Naive B cell (primary cell): Measurements from ENCODE around the gene MEIOB. TPM values are rescaled to one million over a fixed set of nuclear protein-coding genes. Genes with fewer than 3 reads are reported as not detected.
"Not testable (repeated sequence)": the region's sequence is repeated elsewhere in the genome, so short reads cannot be mapped to it uniquely, and the experiment has no call there.

ENCODE experiments used
- ATAC-seq, 2 donors: fragments of 150-1000 bp; cut with Tn5 transposase; 2 replicates each; pipeline ENCODE4 v1.10.0; 2021; ENCODE audit warnings: low read depth in 2 of 2, mild to moderate bottlenecking in 2 of 2, moderate library complexity in 2 of 2
- DNase-seq: peaks from one replicate; pipeline ENCODE4 v3.0.0; 2022
- H3K27ac Mint-ChIP-seq, 6 donors: one replicate each; pipeline ENCODE4 v1.8.0; 2020 to 2022; ENCODE audit warnings: mild to moderate bottlenecking in 6 of 6, mixed read lengths in 6 of 6, moderate library complexity in 5 of 6, inconsistent platforms in 2 of 6
- H3K27me3 Mint-ChIP-seq, 3 donors: one replicate each; pipeline ENCODE4 v1.8.0; 2021 to 2022; ENCODE audit warnings: mixed read lengths in 3 of 3, mild to moderate bottlenecking in 1 of 3
- H3K36me3 Mint-ChIP-seq, 2 donors: one replicate each; pipeline ENCODE4 v1.8.0; 2020 to 2022; ENCODE audit warnings: mixed read lengths in 2 of 2, inconsistent platforms in 1 of 2, mild to moderate bottlenecking in 1 of 2
- H3K4me1 Mint-ChIP-seq, 3 donors: one replicate each; pipeline ENCODE4 v1.8.0; 2020 to 2022; ENCODE audit warnings: mixed read lengths in 3 of 3, inconsistent platforms in 1 of 3, mild to moderate bottlenecking in 1 of 3, moderate library complexity in 1 of 3
- H3K4me3 Mint-ChIP-seq, 8 donors: one replicate each; pipeline ENCODE4 v1.8.0; 2020 to 2022; ENCODE audit warnings: mild to moderate bottlenecking in 8 of 8, mixed read lengths in 8 of 8, moderate library complexity in 8 of 8, inconsistent platforms in 2 of 8
- H3K9me3 Mint-ChIP-seq, 7 donors: one replicate each; pipeline ENCODE4 v1.8.0; 2020 to 2022; ENCODE audit warnings: mixed read lengths in 7 of 7, mild to moderate bottlenecking in 5 of 7, inconsistent platforms in 2 of 7, moderate library complexity in 1 of 7
- polyA plus RNA-seq, 6 donors: library from polyadenylated mRNA; unstranded; fragments of 300-500 nt; fragmentation: Illumina TruSeq; gene quantifications; one replicate each; pipeline ENCODE4 v1.2.3, GENCODE V29; 2021; ENCODE audit warnings: low read depth in 6 of 6

Gene MEIOB
- polyA plus RNA-seq, 6 donors from 2014 or later = not detected

DNA sequence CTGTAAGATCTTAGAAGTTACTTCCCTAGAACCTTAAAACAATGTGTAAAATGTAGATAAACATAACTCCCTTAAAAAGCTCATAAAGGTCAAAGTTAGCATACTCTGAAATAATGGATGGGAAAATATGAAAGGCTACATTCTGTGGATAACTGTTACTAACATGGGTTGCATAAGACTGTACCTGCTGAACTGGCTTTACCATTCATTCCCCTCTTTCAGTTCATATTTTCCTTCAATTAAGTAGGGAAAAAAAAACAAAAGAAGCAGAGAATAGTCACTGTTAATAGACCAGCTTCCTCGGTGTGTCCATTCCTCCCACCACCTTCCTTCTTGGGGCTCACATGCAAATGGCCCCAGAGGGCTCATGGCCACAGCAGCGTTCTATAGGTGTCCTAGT is 7.5 kb upstream of the MEIOB start:
- Mint-ChIP-seq H3K36me3 (no peaks in the 10 kb centered on the region), H3K9me3 (no peaks in the 10 kb centered on the region), H3K27me3 (peaks cover 20 to 28% (median 26%) of the 10 kb centered on the region in 3 donors), H3K4me1 (no peaks in the 10 kb centered on the region), H3K4me3 (no peak overlapping the region), H3K27ac (peak overlapping the region in 1 of 6 donors; percentile 74)
- ATAC-seq = no peak
- no peak for DNase-seq

DNA sequence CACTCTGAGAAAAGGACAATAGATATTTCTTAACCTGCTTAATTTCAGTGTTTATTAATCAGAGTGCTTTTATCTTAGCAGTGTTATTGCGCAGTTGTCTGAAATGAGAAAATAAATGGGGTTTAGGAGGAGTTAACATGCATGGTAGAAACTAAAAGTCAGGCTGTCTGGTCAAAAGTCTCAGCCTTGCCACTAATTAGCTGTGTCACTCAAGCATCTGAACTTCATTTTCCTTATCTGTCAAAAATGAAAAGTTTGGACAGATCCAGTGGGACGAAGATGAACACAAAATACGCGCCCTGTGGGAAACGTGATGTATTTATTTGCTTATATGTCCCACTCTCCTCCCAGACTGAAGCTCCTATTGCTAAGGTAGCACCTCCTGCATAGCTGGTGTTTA is 6.3 kb upstream of the MEIOB start:
- DNase-seq = no peak
- H3K4me3 Mint-ChIP-seq = no peak overlapping the region
- H3K4me1 Mint-ChIP-seq = no peaks in the 10 kb centered on the region
- H3K27ac Mint-ChIP-seq = no peak overlapping the region
- no peak for ATAC-seq
- H3K36me3 Mint-ChIP-seq = no peaks in the 10 kb centered on the region
- peaks cover 20 to 26% (median 21%) of the 10 kb centered on the region in 3 donors for H3K27me3 Mint-ChIP-seq
- no peaks in the 10 kb centered on the region for H3K9me3 Mint-ChIP-seq

DNA sequence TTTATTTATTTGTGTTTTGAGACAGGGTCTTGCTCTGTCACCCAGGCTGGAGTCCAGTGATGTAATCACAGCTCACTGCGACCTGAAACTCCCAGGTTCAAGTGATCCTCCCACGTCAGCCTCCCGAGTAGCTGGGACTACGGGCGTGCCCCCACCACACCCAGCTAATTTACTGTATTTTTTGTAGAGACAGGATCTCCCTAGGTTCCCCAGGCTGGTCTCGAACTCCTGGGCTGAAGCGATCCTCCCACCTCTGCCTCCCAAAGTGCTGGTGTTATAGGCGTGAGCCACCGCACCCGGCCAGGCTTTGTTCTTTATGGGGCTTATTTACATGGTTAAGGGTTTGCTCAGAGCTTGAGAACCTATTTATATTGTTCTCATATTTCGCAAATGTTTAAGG is 5.8 kb upstream of the MEIOB start:
- Mint-ChIP-seq H3K36me3 (no peaks in the 10 kb centered on the region), H3K27ac (no peak overlapping the region), H3K27me3 (peaks cover 20 to 30% (median 21%) of the 10 kb centered on the region in 3 donors)

DNA sequence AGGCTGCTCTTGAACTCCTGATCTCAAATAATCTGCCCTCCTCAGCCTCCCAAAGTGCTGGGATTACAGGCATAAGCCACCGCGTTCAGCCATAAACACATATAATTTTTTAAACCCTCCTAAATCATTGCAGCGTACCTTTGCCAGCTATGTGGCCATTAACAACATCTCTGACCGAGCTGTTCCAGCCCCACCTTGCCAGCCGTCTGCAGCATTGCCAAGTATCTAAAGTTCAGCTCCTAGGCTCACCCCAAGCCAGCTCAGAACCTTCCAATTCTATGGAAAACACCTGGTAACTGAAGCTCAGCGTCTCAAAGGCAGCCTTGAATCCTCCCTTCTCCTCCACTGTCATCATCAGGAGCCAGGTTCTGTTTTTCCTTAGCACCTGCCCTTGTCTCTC is 5.1 kb upstream of the MEIOB start:
- peak overlapping the region in 1 of 6 donors; percentile 63 for H3K27ac Mint-ChIP-seq
- DNase-seq (no peak), ATAC-seq (no peak)
- H3K36me3 Mint-ChIP-seq = peaks cover 0 to 6% of the 10 kb centered on the region in 2 donors
- peaks cover 4 to 6% (median 5%) of the 10 kb centered on the region in 3 donors for H3K4me1 Mint-ChIP-seq
- peaks cover 0 to 3% (median 2%) of the 10 kb centered on the region in 7 donors for H3K9me3 Mint-ChIP-seq
- H3K27me3 Mint-ChIP-seq = peaks cover 24 to 37% (median 27%) of the 10 kb centered on the region in 3 donors
- H3K4me3 Mint-ChIP-seq = peak overlapping the region in 1 of 8 donors; percentile 66

More for the DNA sequence above, 5.8 kb upstream of the MEIOB start:
- Mint-ChIP-seq H3K4me3 (no peak overlapping the region), H3K4me1 (no peaks in the 10 kb centered on the region), H3K9me3 (no peaks in the 10 kb centered on the region)
- no peak for ATAC-seq
- DNase-seq = no peak

DNA sequence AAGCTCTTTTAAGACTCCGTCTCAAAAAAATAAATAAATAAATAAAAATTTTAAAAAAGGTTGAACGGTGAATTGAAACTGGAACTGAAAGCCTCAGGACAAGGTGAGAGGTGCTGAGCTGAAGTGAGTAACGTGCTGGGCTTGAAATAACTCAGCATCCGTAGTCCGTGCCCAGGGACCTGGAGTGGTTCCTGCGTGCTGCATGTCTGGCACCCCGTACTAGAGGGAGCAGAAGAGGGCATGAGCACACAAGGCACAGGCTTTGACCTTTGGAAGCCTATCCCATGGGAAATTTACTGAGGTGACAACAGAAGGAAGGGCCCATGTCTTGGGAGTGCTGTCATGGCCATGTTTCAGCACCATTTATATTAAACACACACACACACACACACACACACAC is 4.5 kb upstream of the MEIOB start:
- no peak overlapping the region for H3K27ac Mint-ChIP-seq
- peaks cover 25 to 39% (median 30%) of the 10 kb centered on the region in 3 donors for H3K27me3 Mint-ChIP-seq
- ATAC-seq (no peak), DNase-seq (no peak)
- H3K4me1 Mint-ChIP-seq = peaks cover 4 to 8% (median 6%) of the 10 kb centered on the region in 3 donors
- H3K4me3 Mint-ChIP-seq = no peak overlapping the region
- peaks cover 0 to 9% of the 10 kb centered on the region in 2 donors for H3K36me3 Mint-ChIP-seq
- H3K9me3 Mint-ChIP-seq = peaks cover 0 to 3% (median 2%) of the 10 kb centered on the region in 7 donors

DNA sequence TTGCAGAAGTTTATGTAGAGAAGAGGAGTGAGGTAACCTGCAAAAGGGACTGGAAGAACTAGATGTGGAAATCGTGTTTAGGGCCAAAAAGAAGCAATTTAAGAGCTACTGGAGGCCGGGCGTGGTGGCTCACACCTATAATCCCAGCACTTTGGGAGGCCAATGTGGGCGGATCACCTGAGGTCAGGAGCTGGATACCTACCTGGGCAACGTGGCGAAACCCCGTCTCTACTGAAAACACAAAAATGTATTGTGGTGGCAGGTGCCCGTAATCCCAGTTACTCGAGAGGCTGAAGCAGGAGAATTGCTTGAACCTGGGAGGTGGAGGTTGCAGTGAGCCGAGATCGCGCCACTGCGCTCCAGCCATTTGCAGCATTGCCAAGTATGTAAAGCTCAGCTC is 4.1 kb upstream of the MEIOB start:
- not testable (repeated sequence) for DNase-seq, H3K4me1 Mint-ChIP-seq, ATAC-seq, H3K36me3 Mint-ChIP-seq, H3K4me3 Mint-ChIP-seq, H3K27ac Mint-ChIP-seq, H3K9me3 Mint-ChIP-seq
- H3K27me3 Mint-ChIP-seq = peaks cover 25 to 39% (median 32%) of the 10 kb centered on the region in 3 donors

DNA sequence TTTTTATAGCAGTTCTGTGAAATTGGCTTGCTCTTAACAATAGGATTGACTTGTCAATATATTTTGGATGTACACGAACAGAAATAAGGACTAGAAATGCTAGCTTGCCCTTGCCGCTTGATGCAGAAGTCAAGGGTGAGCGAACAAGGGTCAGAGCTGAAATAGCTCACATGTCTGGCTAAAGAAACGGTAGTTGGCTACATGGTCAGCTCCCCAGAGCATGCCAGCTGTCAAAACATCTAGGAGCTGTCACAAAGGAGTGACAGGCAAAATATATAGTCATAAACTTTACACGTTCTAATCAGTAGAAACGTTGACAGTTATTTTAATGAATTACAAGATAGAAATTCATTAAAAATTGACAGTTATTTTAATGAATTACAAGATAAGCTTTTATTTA is 2.9 kb upstream of the MEIOB start:
- no peak for DNase-seq
- no peak overlapping the region for H3K27ac Mint-ChIP-seq
- no peak overlapping the region for H3K4me3 Mint-ChIP-seq
- H3K27me3 Mint-ChIP-seq = peaks cover 29 to 43% (median 39%) of the 10 kb centered on the region in 3 donors
- peaks cover 0 to 9% of the 10 kb centered on the region in 2 donors for H3K36me3 Mint-ChIP-seq
- H3K9me3 Mint-ChIP-seq = peaks cover 0 to 3% (median 2%) of the 10 kb centered on the region in 7 donors
- peaks cover 4 to 8% (median 6%) of the 10 kb centered on the region in 3 donors for H3K4me1 Mint-ChIP-seq
- ATAC-seq = no peak

DNA sequence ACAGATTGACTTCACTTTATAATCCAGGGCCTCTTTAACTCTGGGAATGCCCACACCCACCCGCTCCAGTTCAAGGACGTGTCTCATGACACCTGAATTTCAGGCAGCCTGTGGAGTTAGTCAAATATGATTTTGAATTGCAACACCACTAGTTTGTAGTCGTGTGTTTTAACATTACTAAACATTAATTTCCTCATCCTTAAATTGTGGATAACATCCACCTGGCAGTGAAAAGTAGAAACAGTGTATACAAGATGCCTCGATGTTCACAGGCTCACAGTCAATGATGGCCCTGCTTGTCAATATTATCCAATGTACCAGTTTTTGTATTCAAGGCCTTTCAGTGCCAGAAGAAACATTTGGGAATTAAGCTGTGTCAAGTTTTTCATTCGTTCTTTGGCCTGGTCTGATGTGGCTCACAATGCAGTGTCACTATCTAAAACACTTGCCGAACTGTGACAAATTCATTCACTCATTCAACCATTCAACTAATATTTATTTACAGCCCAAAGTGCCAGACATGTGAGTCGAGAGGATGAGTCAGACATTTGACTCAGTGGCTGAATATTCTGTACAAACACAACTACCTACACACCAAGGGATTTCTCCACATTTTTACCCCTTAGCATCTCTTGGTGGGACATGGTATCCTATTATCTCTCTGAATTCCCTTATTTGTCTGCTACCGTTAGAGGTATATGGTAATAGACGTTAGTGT is 1.4 kb downstream of the MEIOB start:
- H3K9me3 Mint-ChIP-seq = peaks cover 0 to 3% (median 2%) of the 10 kb centered on the region in 7 donors
- H3K4me3 Mint-ChIP-seq = no peak overlapping the region
- H3K27ac Mint-ChIP-seq = no peak overlapping the region
- H3K4me1 Mint-ChIP-seq = peaks cover 4 to 8% (median 6%) of the 10 kb centered on the region in 3 donors
- ATAC-seq (no peak), DNase-seq (no peak)
- H3K36me3 Mint-ChIP-seq = peaks cover 0 to 9% of the 10 kb centered on the region in 2 donors
- H3K27me3 Mint-ChIP-seq = peaks cover 17 to 21% (median 18%) of the 10 kb centered on the region in 3 donors

DNA sequence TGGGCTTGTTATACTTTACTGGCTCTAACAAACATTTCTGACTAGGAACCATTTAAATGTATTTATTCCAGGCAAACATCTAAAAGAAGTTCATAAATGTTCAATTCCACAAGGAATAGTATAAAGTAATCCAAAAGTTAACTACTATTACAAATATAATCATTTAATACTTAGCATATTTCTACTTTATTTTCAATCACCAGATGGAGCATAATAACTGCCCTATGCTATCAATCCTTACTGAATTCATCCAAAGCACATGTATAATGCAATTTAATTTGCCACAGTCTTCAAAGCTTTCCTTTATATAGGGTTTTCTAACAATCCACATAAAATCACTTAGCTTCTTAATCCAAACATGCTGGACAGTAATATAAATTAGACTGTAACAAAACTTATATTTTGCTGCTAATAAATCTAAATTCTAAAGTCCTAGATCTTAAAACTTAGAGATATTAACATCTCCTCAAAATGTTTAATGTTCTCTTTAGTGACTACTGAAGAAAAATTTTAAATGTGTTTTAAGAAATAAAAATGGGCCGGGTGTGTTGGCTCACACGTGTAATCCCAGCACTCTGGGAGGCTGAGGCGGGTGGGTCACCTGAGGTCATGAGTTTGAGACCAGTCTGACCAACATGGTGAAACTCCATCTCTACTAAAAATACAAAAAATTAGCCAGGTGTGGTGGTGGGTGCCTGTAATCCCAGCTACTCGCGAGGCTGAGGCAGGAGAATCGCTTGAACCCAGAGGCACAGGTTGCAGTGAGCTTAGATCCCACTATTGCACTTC is 5.9 kb downstream of the MEIOB start:
- no peaks in the 10 kb centered on the region for H3K36me3 Mint-ChIP-seq
- DNase-seq (no peak), ATAC-seq (no peak)
- H3K4me3 Mint-ChIP-seq = no peak overlapping the region
- H3K27me3 Mint-ChIP-seq = peaks cover 6 to 17% (median 7%) of the 10 kb centered on the region in 3 donors
- no peak overlapping the region for H3K27ac Mint-ChIP-seq
- no peaks in the 10 kb centered on the region for H3K9me3 Mint-ChIP-seq
- no peaks in the 10 kb centered on the region for H3K4me1 Mint-ChIP-seq

DNA sequence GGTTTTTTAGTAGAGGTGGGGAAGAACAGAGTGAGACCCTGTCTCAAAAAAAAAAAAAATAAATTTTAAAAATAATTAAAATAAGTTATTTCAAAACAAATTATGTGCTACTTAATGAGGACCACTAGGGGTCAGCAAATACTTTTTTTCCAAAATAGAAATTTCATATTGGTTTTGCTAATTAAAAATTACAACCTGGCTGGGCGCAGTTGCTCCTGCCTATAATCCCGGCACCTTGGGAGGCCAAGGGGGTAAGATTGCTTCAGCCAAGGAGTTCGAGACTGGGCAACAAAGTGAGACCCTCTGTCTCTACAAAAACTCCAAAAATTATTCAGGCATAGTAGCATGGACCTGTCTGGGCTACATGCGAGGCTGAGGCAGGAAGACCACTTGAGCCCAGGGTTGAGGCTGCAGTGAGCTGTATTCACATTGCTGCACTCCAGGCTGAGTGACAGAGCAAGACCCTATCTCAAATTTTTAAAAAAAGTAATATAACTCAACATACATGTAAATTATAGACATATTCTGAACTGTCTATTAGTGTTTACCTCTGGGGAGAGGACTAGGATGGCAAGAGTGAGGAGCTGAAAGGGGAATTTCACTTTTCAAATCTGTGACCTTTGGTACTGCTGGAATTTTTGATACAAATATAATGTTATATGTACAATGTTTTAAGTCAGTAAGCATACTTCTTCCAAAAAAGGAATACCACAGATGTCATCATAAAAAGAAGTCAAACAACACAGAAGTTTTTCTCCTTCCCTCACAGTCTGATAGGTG is 8.1 kb downstream of the MEIOB start:
- DNase-seq (peak; percentile 25), ATAC-seq (no peak)
- H3K27ac Mint-ChIP-seq = no peak overlapping the region
- H3K4me3 Mint-ChIP-seq = no peak overlapping the region
- H3K36me3 Mint-ChIP-seq = no peaks in the 10 kb centered on the region
- H3K4me1 Mint-ChIP-seq = no peaks in the 10 kb centered on the region
- H3K27me3 Mint-ChIP-seq = peaks cover 21 to 30% (median 22%) of the 10 kb centered on the region in 3 donors
- no peaks in the 10 kb centered on the region for H3K9me3 Mint-ChIP-seq

DNA sequence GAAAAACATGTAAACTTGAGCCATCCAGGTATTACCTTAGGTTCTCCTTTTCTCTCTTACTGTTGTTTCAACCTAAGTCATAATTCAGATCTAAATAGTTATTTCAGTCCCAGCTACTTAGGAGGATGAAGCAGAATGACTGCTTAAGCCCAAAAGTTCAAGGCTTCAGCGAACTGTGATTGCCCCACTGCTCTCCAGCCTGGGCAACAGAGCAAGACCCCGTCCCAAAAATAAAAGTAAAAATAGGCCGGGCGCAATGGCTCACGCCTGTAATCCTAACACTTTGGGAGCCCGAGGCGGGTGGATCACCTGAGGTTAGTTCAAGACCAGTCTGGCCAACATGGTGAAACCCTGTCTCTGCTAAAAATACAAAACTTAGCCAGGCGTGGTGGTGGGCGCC is 9.6 kb downstream of the MEIOB start:
- DNase-seq = no peak
- Mint-ChIP-seq H3K27me3 (peaks cover 36 to 38% (median 36%) of the 10 kb centered on the region in 3 donors), H3K4me1 (no peaks in the 10 kb centered on the region), H3K27ac (no peak overlapping the region), H3K9me3 (no peaks in the 10 kb centered on the region), H3K4me3 (no peak overlapping the region), H3K36me3 (no peaks in the 10 kb centered on the region)
- ATAC-seq = no peak

DNA sequence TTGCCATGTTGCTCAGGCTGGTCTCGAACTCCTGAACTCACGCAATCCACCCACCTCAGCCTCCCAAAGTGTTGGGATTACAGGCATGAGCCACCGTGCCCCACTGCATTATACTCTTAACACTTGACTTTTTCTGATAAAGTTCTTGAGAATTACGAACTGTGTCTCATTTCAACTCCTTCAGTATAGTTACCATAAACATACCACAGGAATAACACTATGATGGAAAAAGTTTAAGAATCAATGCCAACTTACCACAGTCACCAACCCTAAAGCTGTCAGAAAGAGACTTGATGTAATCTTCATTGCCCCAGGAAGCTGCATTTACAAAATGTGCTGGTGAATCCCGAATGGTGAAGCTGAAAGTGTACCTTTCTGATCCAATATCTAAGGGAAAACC is 10.2 kb downstream of the MEIOB start:
- DNase-seq = no peak

DNA sequence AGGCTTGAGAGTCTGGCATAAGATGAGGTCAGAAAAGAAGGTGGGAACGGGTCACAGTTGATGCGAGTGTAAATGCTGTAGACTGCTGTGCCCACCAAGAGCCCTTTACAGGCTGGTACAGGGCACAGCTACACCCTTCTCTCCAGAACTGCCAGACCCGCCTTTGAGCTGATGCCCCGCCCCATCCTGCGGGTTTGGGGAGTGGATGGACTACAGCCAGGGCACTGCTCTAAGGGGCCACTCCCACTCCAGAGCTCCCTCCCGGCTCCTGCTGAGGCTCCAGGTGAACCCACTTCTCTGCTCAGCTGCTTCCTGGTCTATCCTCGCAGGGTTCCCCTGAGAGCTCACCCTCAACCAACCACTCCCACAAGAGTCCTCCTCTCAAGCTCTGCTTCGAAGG is 12.3 kb downstream of the MEIOB start:
- H3K36me3 Mint-ChIP-seq = peaks cover 0 to 4% of the 10 kb centered on the region in 2 donors
- H3K4me1 Mint-ChIP-seq = no peaks in the 10 kb centered on the region
- no peak overlapping the region for H3K4me3 Mint-ChIP-seq
- ATAC-seq (no peak), DNase-seq (no peak)
- no peak overlapping the region for H3K27ac Mint-ChIP-seq
- H3K27me3 Mint-ChIP-seq = peaks cover 38 to 50% (median 48%) of the 10 kb centered on the region in 3 donors
- no peaks in the 10 kb centered on the region for H3K9me3 Mint-ChIP-seq

More for the DNA sequence above, 10.2 kb downstream of the MEIOB start:
- Mint-ChIP-seq H3K9me3 (no peaks in the 10 kb centered on the region), H3K4me1 (no peaks in the 10 kb centered on the region), H3K27me3 (peaks cover 42 to 43% (median 43%) of the 10 kb centered on the region in 3 donors), H3K4me3 (no peak overlapping the region), H3K27ac (no peak overlapping the region), H3K36me3 (peaks cover 0 to 4% of the 10 kb centered on the region in 2 donors)
- no peak for ATAC-seq
